HepG2 (cell line): ENCODE measurements around the gene CSH1.
"Not testable (repeated sequence)": the region's sequence is repeated elsewhere in the genome, so short reads cannot be mapped to it uniquely, and the experiment has no call there.

Experiments
- CHCHD3 ChIP-seq: sonication (generic); formaldehyde crosslinking; IDR thresholded peaks from 2 replicates; pipeline ENCODE4 v1.8.0; 2022; ENCODE audit warnings: mild to moderate bottlenecking, missing genetic modification reagents, moderate library complexity
- CTCF ChIP-seq: sonication (generic); formaldehyde crosslinking; IDR thresholded peaks from 2 replicates; pipeline ENCODE4 v1.5.0; 2020; ENCODE audit warnings: mild to moderate bottlenecking, missing genetic modification reagents, moderate library complexity
- E2F2 ChIP-seq: sonication (generic); formaldehyde crosslinking; IDR thresholded peaks from 2 replicates; pipeline ENCODE4 v1.4.0; 2020; ENCODE audit warnings: missing genetic modification reagents, borderline replicate concordance
- EZH2 ChIP-seq: conservative IDR thresholded peaks from 2 replicates; pipeline ENCODE4 v1.6.1; 2012; ENCODE audit warnings: mild to moderate bottlenecking, low read depth, low read length, moderate library complexity
- KDM4B ChIP-seq: sonication (generic); formaldehyde crosslinking; IDR thresholded peaks from 2 replicates; pipeline ENCODE4 v1.4.0; 2020; ENCODE audit warnings: missing genetic modification reagents
- MED1 ChIP-seq: sonication (generic); formaldehyde crosslinking; IDR thresholded peaks from 2 replicates; pipeline ENCODE4 v1.4.0; 2020; ENCODE audit warnings: missing genetic modification reagents
- NPAS2 ChIP-seq: sonication (generic); formaldehyde crosslinking; IDR thresholded peaks from 2 replicates; pipeline ENCODE4 v1.8.0; 2022; ENCODE audit warnings: mild to moderate bottlenecking, missing genetic modification reagents, borderline replicate concordance
- RAD21 ChIP-seq: fragments of 450-650 bp; formaldehyde crosslinking; IDR thresholded peaks from 2 replicates; pipeline ENCODE4 v1.5.0; 2020; ENCODE audit warnings: mild to moderate bottlenecking
- TBP ChIP-seq: sonication (generic); formaldehyde crosslinking; IDR thresholded peaks from 2 replicates; pipeline ENCODE4 v1.5.0; 2020; ENCODE audit warnings: missing genetic modification reagents
- ZBTB49 ChIP-seq: sonication (generic); formaldehyde crosslinking; IDR thresholded peaks from 2 replicates; pipeline ENCODE4 v1.4.0; 2020; ENCODE audit warnings: missing genetic modification reagents, borderline replicate concordance
- ZNF530 ChIP-seq: sonication (generic); formaldehyde crosslinking; IDR thresholded peaks from 2 replicates; pipeline ENCODE4 v1.5.0; 2020; ENCODE audit warnings: low read depth, mild to moderate bottlenecking, missing genetic modification reagents
- ZNF670 ChIP-seq: sonication (generic); formaldehyde crosslinking; IDR thresholded peaks from 2 replicates; pipeline ENCODE4 v1.8.0; 2022; ENCODE audit warnings: mild to moderate bottlenecking, missing genetic modification reagents, borderline replicate concordance

DNA sequence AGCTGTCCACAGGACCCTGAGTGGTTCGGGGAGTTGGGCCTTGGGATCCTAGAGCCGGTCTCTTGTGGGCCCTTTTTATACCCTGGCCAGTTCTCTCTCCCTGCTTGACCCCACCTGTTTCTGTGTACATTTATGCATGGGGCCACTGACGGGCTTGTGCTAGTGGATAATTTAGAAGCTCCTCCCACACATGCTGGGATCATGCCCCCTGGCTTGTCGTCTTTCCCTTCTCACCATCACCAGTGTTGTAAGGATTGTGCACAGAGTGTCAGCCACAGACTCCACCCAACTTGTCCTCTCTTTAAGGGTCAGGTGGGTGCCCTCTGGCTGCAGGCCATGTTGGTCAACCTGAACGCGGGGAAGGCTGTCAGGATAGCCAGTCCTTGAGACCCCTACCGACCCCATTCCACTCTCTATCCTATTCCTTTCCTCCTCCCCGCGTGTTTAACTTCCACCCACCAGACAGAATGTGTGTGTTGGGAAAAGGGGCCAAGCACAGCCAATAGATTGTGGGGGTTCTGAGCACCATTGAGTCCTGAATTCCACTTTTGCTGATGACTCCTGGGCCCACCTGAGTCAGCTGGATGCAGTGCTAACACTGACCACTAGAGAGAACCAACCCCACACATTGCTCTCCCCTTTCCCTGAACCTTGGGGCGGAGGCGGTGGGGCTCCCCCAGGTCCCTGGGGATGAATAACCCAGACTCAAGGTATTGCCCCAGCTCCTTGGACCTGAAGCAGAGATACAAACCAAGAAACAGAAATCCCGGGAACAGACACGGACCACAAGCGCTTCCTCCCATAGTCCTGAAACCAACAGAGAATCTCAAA is at the start of gene CSH1:
- not testable (repeated sequence) for TF ChIP-seq CTCF (CRISPR knock-in tag); ZNF530 (CRISPR knock-in tag); EZH2; MED1 (CRISPR knock-in tag); ZNF670 (CRISPR knock-in tag); RAD21 (CRISPR knock-in tag); KDM4B (CRISPR knock-in tag); NPAS2 (CRISPR knock-in tag); CHCHD3 (CRISPR knock-in tag); E2F2 (CRISPR knock-in tag); TBP (CRISPR knock-in tag); ZBTB49 (CRISPR knock-in tag)
